ENCODE data around the gene PTDSS2.

The PTDSS2 gene

DNA sequence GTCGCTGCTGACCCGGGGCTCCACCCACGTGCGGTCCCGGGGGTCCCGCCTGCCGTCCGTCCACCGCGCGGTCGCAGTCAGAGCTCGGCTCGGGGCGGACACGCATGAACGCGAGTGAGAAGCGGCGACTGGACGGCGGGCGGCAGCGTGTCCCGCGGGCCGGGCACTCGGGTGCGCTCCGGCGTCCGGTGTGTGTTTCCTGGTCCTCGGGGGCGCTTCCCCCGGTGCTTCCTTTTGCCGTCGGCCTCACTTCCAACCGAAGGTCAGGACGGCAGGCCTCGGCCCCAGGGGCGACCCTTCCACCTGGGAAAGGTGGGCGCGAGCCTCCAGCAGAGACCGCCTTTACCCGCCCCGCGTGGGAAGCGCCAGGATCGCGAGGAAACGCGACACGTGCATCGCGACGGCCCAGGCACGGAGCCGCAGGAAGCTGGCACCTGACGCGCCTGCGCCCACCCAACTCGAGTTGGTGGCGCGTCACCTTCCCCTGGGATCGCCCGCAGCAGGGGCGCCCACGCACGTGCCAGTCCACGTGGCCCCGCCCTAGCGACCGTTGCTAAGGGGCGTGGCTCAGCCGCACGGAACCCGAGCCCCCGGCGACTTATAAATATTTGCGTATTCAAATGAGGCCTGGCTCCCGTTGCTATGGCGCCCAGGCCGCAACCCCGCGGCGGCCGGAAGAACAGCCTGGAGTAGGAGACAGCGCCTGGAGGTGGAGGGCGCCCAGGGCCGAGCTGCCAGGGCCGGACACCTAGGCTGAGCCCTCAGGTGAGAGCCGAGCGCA is 87.0 kb downstream of the PTDSS2 start, which contains the start of gene LRRC56:
Gene LRRC56 (plus strand): TSS at position 687 of the 781 bp plus-strand sequence. CDS start 3,158 bp downstream, outside the sequence.
- peak within 1 kb of the TSS; percentile 66 for H3K4me3 ChIP-seq (ENCODE audit: low read length)
- peaks cover 19% of the 10 kb centered on the region for H3K4me1 ChIP-seq (ENCODE audit: low read length)
- no peaks in the 10 kb centered on the region for H3K9me3 ChIP-seq (replicated peaks; ENCODE audit: insufficient read depth, low read length)
- peak within 1 kb of the TSS; percentile 78 for H2AFZ ChIP-seq (ENCODE audit: low read length)
- H3K9ac ChIP-seq (ENCODE audit: low read length) = peak within 1 kb of the TSS; percentile 72
- peak within 1 kb of the TSS; percentile 52; the same call in 1 of the 2 replicates for H3K27ac ChIP-seq (ENCODE audit: low read length)
- peak within 1 kb of the TSS; percentile 98 for H3K4me2 ChIP-seq (ENCODE audit: low read depth, low read length)
- TF ChIP-seq CTCF (IDR thresholded peaks at IDR 0.05; ENCODE audit: low read length) (no peak), EZH2 (optimal IDR thresholded peaks at IDR 0.05; ENCODE audit: low read depth, low read length) (no peak), EZH2phosphoT487 (IDR thresholded peaks at IDR 0.05; ENCODE audit: low read length) (no peak)
- H3K79me2 ChIP-seq (ENCODE audit: low read length) = peaks cover 18% of the 10 kb centered on the region
- no peaks in the 10 kb centered on the region for H4K20me1 ChIP-seq (ENCODE audit: insufficient read depth, low read length)
- H3K27me3 ChIP-seq (replicated peaks; ENCODE audit: insufficient read depth, low read length) = no peaks in the 10 kb centered on the region
- DNase-seq = peak; percentile 94
- no peaks in the 10 kb centered on the region for H3K36me3 ChIP-seq (replicated peaks; ENCODE audit: insufficient read depth, low read length)
- H3K9me2 ChIP-seq (replicated peaks; ENCODE audit: insufficient read depth, low read length) = no peaks in the 10 kb centered on the region
- peaks cover 16% of the 10 kb centered on the region for H3F3A ChIP-seq (ENCODE audit: insufficient read depth, low read length)

DNA sequence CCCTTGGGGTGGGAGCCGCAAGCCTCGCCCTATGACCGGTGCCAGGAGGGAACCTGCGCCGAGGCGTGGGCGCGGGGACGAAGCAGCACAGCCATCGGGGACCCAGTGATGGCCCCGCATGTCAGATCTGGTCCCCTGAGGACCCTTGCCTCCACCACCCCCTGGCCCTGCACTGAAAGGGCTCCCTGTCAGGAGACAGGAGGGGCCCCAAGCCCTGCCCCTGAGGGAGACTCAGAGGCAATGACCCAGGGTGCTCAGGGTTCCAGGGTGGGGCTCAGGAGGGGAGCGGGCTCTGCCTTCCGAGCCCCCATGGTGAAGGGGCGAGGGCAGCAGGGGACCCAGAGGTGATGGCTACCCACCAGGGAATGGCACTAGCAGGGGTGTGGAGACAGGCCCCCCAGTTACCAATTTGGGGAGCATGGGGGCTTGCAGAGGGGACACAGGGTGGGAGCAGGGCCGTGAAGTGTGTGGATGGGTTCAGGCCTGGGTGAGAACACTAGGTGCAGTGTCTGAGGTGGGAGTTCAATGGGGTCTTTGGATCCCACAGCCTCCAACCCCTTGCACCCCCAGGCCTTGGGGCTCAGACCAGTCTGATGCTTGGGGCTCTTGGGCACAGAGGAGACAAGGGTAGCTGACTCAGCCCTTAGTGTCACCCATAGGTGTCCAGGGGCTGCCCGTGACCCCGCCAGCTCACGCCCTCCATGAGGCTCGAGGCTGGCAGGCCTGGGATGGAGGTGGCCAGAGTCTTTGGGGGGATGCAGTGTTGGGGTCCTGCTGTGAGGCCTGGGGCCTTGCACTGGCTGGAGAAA is 87.7 kb downstream of the PTDSS2 start:
- H3K27me3 ChIP-seq (replicated peaks; ENCODE audit: insufficient read depth, low read length) = no peaks in the 10 kb centered on the region
- peaks cover 16% of the 10 kb centered on the region for H3F3A ChIP-seq (ENCODE audit: insufficient read depth, low read length)
- H3K4me2 ChIP-seq (ENCODE audit: low read depth, low read length) = peak overlapping the region; percentile 98
- H2AFZ ChIP-seq (ENCODE audit: low read length) = peak overlapping the region; percentile 78
- peaks cover 19% of the 10 kb centered on the region for H3K4me1 ChIP-seq (ENCODE audit: low read length)
- no peaks in the 10 kb centered on the region for H3K9me3 ChIP-seq (replicated peaks; ENCODE audit: insufficient read depth, low read length)
- DNase-seq = no peak
- peaks cover 18% of the 10 kb centered on the region for H3K79me2 ChIP-seq (ENCODE audit: low read length)
- H4K20me1 ChIP-seq (ENCODE audit: insufficient read depth, low read length) = no peaks in the 10 kb centered on the region
- H3K9ac ChIP-seq (ENCODE audit: low read length) = peak overlapping the region; percentile 72
- H3K4me3 ChIP-seq (ENCODE audit: low read length) = peak overlapping the region; percentile 66
- TF ChIP-seq CTCF (IDR thresholded peaks at IDR 0.05; ENCODE audit: low read length) (0 out of 2 replicates have a peak, but pooled peaks have one; percentile 8), EZH2phosphoT487 (IDR thresholded peaks at IDR 0.05; ENCODE audit: low read length) (no peak)
- no peaks in the 10 kb centered on the region for H3K36me3 ChIP-seq (replicated peaks; ENCODE audit: insufficient read depth, low read length)
- H3K9me2 ChIP-seq (replicated peaks; ENCODE audit: insufficient read depth, low read length) = no peaks in the 10 kb centered on the region
- H3K27ac ChIP-seq (ENCODE audit: low read length) = peak overlapping the region; percentile 18; the same call in 1 of the 2 replicates

- Histone ChIP-seq H3K9ac (ENCODE audit: low read length) (no peak overlapping the region), H3K36me3 (replicated peaks; ENCODE audit: insufficient read depth, low read length) (no peaks in the 10 kb centered on the region), H3K9me3 (replicated peaks; ENCODE audit: insufficient read depth, low read length) (no peaks in the 10 kb centered on the region), H3K27me3 (replicated peaks; ENCODE audit: insufficient read depth, low read length) (no peaks in the 10 kb centered on the region), H3K79me2 (ENCODE audit: low read length) (peaks cover 14% of the 10 kb centered on the region), H3K27ac (ENCODE audit: low read length) (no peak overlapping the region), H3F3A (ENCODE audit: insufficient read depth, low read length) (peaks cover 16% of the 10 kb centered on the region), H3K9me2 (replicated peaks; ENCODE audit: insufficient read depth, low read length) (no peaks in the 10 kb centered on the region), H3K4me3 (ENCODE audit: low read length) (no peak overlapping the region), H3K4me2 (ENCODE audit: low read depth, low read length) (no peak overlapping the region), H3K4me1 (ENCODE audit: low read length) (peaks cover 19% of the 10 kb centered on the region), H4K20me1 (ENCODE audit: insufficient read depth, low read length) (no peaks in the 10 kb centered on the region), H2AFZ (ENCODE audit: low read length) (no peak overlapping the region)
- no peak for DNase-seq
- TF ChIP-seq EZH2 (optimal IDR thresholded peaks at IDR 0.05; ENCODE audit: low read depth, low read length) (no peak), EZH2phosphoT487 (IDR thresholded peaks at IDR 0.05; ENCODE audit: low read length) (no peak), CTCF (IDR thresholded peaks at IDR 0.05; ENCODE audit: low read length) (no peak)
Measured at GRCh38 chr11:538431-539051, 88.5 kb downstream of the PTDSS2 start.
